Osteocyte (in vitro differentiated cells): ENCODE results near the gene POT1. TPM values are rescaled to one million over a fixed set of nuclear protein-coding genes. Genes with fewer than 3 reads are reported as not detected.

Experiments
- DNase-seq: peaks from one replicate; pipeline ENCODE4 v3.0.0; 2021; ENCODE audit warnings: mixed read lengths; ENCODE audit not compliant: unreplicated experiment; ENCODE audit errors: extremely low spot score
- H3K27ac Mint-ChIP-seq: one replicate; pipeline ENCODE4 v1.8.0; 2021; ENCODE audit warnings: mild to moderate bottlenecking, mixed read lengths; ENCODE audit not compliant: unreplicated experiment
- H3K27me3 Mint-ChIP-seq: one replicate; pipeline ENCODE4 v1.8.0; 2021; ENCODE audit warnings: mixed read lengths; ENCODE audit not compliant: unreplicated experiment
- H3K36me3 Mint-ChIP-seq: one replicate; pipeline ENCODE4 v1.8.0; 2021; ENCODE audit warnings: mixed read lengths; ENCODE audit not compliant: unreplicated experiment
- H3K4me1 Mint-ChIP-seq: one replicate; pipeline ENCODE4 v1.8.0; 2021; ENCODE audit warnings: mixed read lengths; ENCODE audit not compliant: unreplicated experiment
- H3K4me3 Mint-ChIP-seq: one replicate; pipeline ENCODE4 v1.8.0; 2021; ENCODE audit warnings: mild to moderate bottlenecking, moderate library complexity, mixed read lengths; ENCODE audit not compliant: unreplicated experiment
- H3K9me3 Mint-ChIP-seq: one replicate; pipeline ENCODE4 v1.8.0; 2021; ENCODE audit warnings: mixed read lengths; ENCODE audit not compliant: unreplicated experiment
- CTCF ChIP-seq: fragments of 200-600 bp; sonication (generic); IDR thresholded peaks from 2 replicates; pipeline ENCODE4 v1.5.0; 2021; ENCODE audit warnings: antibody characterized with exemption, mild to moderate bottlenecking, moderate library complexity
- total RNA-seq: library from RNA; stranded (reverse); gene quantifications from 2 replicates; pipeline ENCODE4 v1.2.1, GENCODE V29; 2021

Gene POT1
- total RNA-seq, 1 donor from 2014 or later: 19.7 TPM

- no peak for DNase-seq
- TF ChIP-seq CTCF: no peak
- H3K27me3 Mint-ChIP-seq: no peaks in the 10 kb centered on the region
- no peaks in the 10 kb centered on the region for H3K9me3 Mint-ChIP-seq
- peaks cover 2% of the 10 kb centered on the region for H3K36me3 Mint-ChIP-seq
- H3K4me1 Mint-ChIP-seq: no peaks in the 10 kb centered on the region
- H3K27ac Mint-ChIP-seq: no peak overlapping the region
- no peak overlapping the region for H3K4me3 Mint-ChIP-seq
These were observed 47.6 kb downstream of the POT1 start for GRCh38 chr7:124881981-124882380.

GRCh38 chr7:124879771-124880170 lies 49.9 kb downstream of the POT1 start:
- no peak for TF ChIP-seq CTCF
- Mint-ChIP-seq H3K27ac (no peak overlapping the region), H3K9me3 (no peaks in the 10 kb centered on the region), H3K36me3 (peaks cover 2% of the 10 kb centered on the region), H3K4me1 (no peaks in the 10 kb centered on the region), H3K27me3 (no peaks in the 10 kb centered on the region), H3K4me3 (no peak overlapping the region)
- no peak for DNase-seq

GRCh38 chr7:124879103-124879502 lies 50.5 kb downstream of the POT1 start:
- Mint-ChIP-seq H3K27ac (no peak overlapping the region), H3K36me3 (peaks cover 2% of the 10 kb centered on the region)

GRCh38 chr7:124874644-124875163 lies 54.9 kb downstream of the POT1 start:
- H3K36me3 Mint-ChIP-seq: peaks cover 6% of the 10 kb centered on the region
- no peak for DNase-seq
- H3K9me3 Mint-ChIP-seq: no peaks in the 10 kb centered on the region
- H3K27ac Mint-ChIP-seq: no peak overlapping the region
- no peak for TF ChIP-seq CTCF
- H3K4me1 Mint-ChIP-seq: no peaks in the 10 kb centered on the region
- no peak overlapping the region for H3K4me3 Mint-ChIP-seq
- H3K27me3 Mint-ChIP-seq: no peaks in the 10 kb centered on the region

More at GRCh38 chr7:124879103-124879502, 50.5 kb downstream of the POT1 start:
- H3K27me3 Mint-ChIP-seq: no peaks in the 10 kb centered on the region
- H3K4me3 Mint-ChIP-seq: no peak overlapping the region
- no peak for DNase-seq
- TF ChIP-seq CTCF: no peak
- H3K4me1 Mint-ChIP-seq: no peaks in the 10 kb centered on the region
- no peaks in the 10 kb centered on the region for H3K9me3 Mint-ChIP-seq

GRCh38 chr7:124857672-124858235 lies 71.9 kb downstream of the POT1 start:
- H3K27ac Mint-ChIP-seq: no peak overlapping the region
- no peak overlapping the region for H3K4me3 Mint-ChIP-seq
- H3K9me3 Mint-ChIP-seq: no peaks in the 10 kb centered on the region
- no peaks in the 10 kb centered on the region for H3K4me1 Mint-ChIP-seq
- TF ChIP-seq CTCF: no peak
- no peaks in the 10 kb centered on the region for H3K27me3 Mint-ChIP-seq
- DNase-seq: no peak
- H3K36me3 Mint-ChIP-seq: peaks cover 8% of the 10 kb centered on the region
